HL-60 (cell line): Measurements from ENCODE around the gene C2orf69.

ENCODE experiments used
- DNase-seq, 2 experiments: peaks; one replicate each; pipeline ENCODE4 v3.0.0-alpha.2; 2010 to 2020; ENCODE audit warnings: low read depth in 1 of 2, low spot score in 1 of 2
- H3K27ac ChIP-seq: fragments of 250-450 bp; sonication (Bioruptor Pico); replicated peaks from 2 replicates; pipeline ENCODE4 v1.5.1; 2020; ENCODE audit warnings: mild to moderate bottlenecking, moderate library complexity
- H3K27me3 ChIP-seq: fragments of 250-450 bp; sonication (Bioruptor Pico); 2 replicates; pipeline ENCODE4 v1.5.1; 2021; ENCODE audit warnings: mild to moderate bottlenecking, moderate library complexity; ENCODE audit not compliant: insufficient read depth, poor library complexity, severe bottlenecking
- H3K4me3 ChIP-seq: replicated peaks from 2 replicates; pipeline ENCODE4 v1.5.1; 2011; ENCODE audit warnings: mild to moderate bottlenecking, control low read depth, low read length; ENCODE audit not compliant: insufficient read depth
- CTCF ChIP-seq: IDR thresholded peaks from one replicate; pipeline ENCODE4 v1.5.1; 2011; ENCODE audit warnings: low read length, control low read depth, inconsistent platforms; ENCODE audit not compliant: insufficient read depth
- GABPA ChIP-seq: IDR thresholded peaks from 2 replicates; pipeline ENCODE4 v1.6.1; 2012; ENCODE audit warnings: low read depth
- POLR2AphosphoS5 ChIP-seq: IDR thresholded peaks from 2 replicates; pipeline ENCODE4 v1.6.1; 2012; ENCODE audit warnings: low read depth
- SPI1 ChIP-seq: IDR thresholded peaks from 2 replicates; pipeline ENCODE4 v1.6.1; 2012; ENCODE audit warnings: low read depth, mild to moderate bottlenecking, borderline replicate concordance
- TF ChIP-seq, protein P1 (sequence below): IDR thresholded peaks from 2 replicates; pipeline ENCODE4 v1.6.1; 2012; ENCODE audit warnings: low read depth; ENCODE audit not compliant: insufficient replicate concordance

The C2orf69 gene

DNA sequence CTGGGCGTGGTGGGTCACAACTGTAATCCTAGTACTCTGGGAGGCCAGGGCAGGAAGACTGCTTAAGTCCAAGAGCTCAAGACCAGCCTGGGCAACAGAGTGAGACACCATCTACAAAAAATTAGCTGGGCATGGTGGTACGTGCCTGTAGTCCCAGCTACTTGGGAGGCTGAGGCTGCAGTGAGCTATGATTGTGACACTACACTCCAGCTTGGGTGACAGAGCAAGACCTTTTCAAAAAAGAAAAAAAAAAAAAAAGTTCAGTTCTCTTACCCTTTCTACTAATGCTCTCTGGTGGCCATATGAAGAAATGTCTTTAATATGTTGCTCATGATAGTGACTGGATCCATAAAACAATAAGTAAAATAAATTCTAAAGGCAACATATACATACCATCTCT, 29.3 kb downstream of the C2orf69 start:
- peak; percentile 17 to 21 for DNase-seq
- TF ChIP-seq CTCF: no peak
- TF ChIP-seq, protein P1, sequence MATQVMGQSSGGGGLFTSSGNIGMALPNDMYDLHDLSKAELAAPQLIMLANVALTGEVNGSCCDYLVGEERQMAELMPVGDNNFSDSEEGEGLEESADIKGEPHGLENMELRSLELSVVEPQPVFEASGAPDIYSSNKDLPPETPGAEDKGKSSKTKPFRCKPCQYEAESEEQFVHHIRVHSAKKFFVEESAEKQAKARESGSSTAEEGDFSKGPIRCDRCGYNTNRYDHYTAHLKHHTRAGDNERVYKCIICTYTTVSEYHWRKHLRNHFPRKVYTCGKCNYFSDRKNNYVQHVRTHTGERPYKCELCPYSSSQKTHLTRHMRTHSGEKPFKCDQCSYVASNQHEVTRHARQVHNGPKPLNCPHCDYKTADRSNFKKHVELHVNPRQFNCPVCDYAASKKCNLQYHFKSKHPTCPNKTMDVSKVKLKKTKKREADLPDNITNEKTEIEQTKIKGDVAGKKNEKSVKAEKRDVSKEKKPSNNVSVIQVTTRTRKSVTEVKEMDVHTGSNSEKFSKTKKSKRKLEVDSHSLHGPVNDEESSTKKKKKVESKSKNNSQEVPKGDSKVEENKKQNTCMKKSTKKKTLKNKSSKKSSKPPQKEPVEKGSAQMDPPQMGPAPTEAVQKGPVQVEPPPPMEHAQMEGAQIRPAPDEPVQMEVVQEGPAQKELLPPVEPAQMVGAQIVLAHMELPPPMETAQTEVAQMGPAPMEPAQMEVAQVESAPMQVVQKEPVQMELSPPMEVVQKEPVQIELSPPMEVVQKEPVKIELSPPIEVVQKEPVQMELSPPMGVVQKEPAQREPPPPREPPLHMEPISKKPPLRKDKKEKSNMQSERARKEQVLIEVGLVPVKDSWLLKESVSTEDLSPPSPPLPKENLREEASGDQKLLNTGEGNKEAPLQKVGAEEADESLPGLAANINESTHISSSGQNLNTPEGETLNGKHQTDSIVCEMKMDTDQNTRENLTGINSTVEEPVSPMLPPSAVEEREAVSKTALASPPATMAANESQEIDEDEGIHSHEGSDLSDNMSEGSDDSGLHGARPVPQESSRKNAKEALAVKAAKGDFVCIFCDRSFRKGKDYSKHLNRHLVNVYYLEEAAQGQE: no peak
- Histone ChIP-seq H3K27ac (no peak overlapping the region), H3K27me3 (no peaks in the 10 kb centered on the region), H3K4me3 (no peak overlapping the region)

DNA sequence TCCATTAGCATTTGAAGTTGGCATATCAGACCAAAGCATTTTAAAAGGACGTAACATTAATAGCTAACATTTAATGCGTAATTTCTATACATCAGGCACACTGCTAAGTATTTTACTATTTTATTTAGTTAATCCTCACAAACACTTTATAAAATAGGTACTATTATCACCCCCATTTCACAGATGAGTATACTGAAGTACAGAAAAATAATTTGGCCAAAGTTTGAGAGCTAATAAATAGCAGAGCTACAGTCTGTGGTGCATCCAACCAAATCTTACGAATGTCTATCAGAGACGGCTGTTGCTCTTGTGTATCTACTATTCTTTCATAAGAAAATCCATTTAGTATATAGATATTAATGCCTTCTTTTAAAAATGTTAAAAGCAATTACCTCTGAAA, 32.3 kb downstream of the C2orf69 start:
- no peak for TF ChIP-seq POLR2AphosphoS5
- TF ChIP-seq, protein P1: no peak
- TF ChIP-seq CTCF: no peak
- TF ChIP-seq SPI1: no peak
- no peak for TF ChIP-seq GABPA
- DNase-seq: no peak
- H3K4me3 ChIP-seq: no peak overlapping the region
- no peak overlapping the region for H3K27ac ChIP-seq
- H3K27me3 ChIP-seq: no peaks in the 10 kb centered on the region

DNA sequence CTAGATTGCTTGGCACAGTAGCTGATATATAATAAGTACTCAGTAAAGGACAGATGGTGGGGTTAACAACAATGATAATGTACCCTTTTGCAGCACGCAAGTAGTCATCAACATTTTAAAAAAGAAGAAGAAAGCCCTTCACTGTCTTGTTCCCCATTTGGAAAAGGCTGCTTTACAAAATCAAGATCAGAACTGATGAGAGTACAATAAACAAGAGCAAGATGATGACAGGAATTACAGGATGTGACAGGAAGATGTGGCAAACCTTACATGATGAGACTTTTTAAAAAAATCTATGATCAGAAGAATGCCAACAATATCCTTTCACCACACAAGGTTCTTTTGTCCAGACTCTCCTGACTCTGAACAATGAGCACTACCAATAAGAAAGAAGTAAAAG, 35.1 kb downstream of the C2orf69 start:
- no peak for TF ChIP-seq GABPA
- H3K27me3 ChIP-seq: no peaks in the 10 kb centered on the region
- no peak overlapping the region for H3K4me3 ChIP-seq
- no peak for DNase-seq
- peak overlapping the region; percentile 33 for H3K27ac ChIP-seq

- Histone ChIP-seq H3K27me3 (no peaks in the 10 kb centered on the region), H3K27ac (peak overlapping the region; percentile 33), H3K4me3 (no peak overlapping the region)
- DNase-seq: no peak
- TF ChIP-seq GABPA (no peak), SPI1 (no peak), POLR2AphosphoS5 (no peak), CTCF (no peak)
- TF ChIP-seq, protein P1: no peak
Observed at GRCh38 chr2:199946836-199947235, 35.7 kb downstream of the C2orf69 start.
